HCT116 (cell line): ENCODE measurements around the gene PCNT. TPM values are rescaled to one million over a fixed set of nuclear protein-coding genes. Genes with fewer than 3 reads are reported as not detected.

ENCODE experiments used
- ATAC-seq: fragments of 200-7000 bp; cut with Tn5 transposase; 2 replicates; pipeline ENCODE4 v1.9.1; 2020; ENCODE audit warnings: mild to moderate bottlenecking, moderate library complexity
- BruUV-seq: library from RNA; stranded (reverse); fragments of 400-500 nt; replicated peaks from 2 replicates; lab custom pipeline; 2021; lab: Mats Ljungman, UMichigan
- CTCF ChIA-PET: fragments of 300-600 bp; sonication (Branson Sonifier 250); formaldehyde crosslinking; loops from one replicate; lab custom pipeline; 2021; ENCODE audit warnings: antibody characterized with exemption; lab: Charles Lee
- POLR2A ChIA-PET: fragments of 300-600, 350-600 bp; sonication (Branson Sonifier 250); formaldehyde crosslinking; loops from one replicate; lab custom pipeline; 2021; ENCODE audit warnings: antibody characterized with exemption; lab: Charles Lee
- RAD21 ChIA-PET, 2 experiments: fragments of 300-600 bp; sonication (Branson Sonifier 250); formaldehyde crosslinking; loops; one replicate each; lab custom pipeline; 2023; ENCODE audit warnings: low total read pairs in 2 of 2; ENCODE audit not compliant: uncharacterized antibody in 2 of 2, unreplicated experiment in 2 of 2, low non-redundant PET in 1 of 2; lab: Charles Lee
- DNase-seq: peaks from one replicate; pipeline ENCODE4 v3.0.0-alpha.2; 2010; ENCODE audit warnings: low read depth, low spot score
- H2AFZ ChIP-seq: fragments of 200-600 bp; shearing (Covaris generic), sonication (generic); 2 replicates; pipeline ENCODE4 v1.6.1; 2017; ENCODE audit warnings: low read depth, mixed run types, mixed read lengths, antibody characterized with exemption, low read length; ENCODE audit not compliant: poor library complexity, severe bottlenecking
- H3K27ac ChIP-seq: 2 replicates; pipeline ENCODE4 v1.5.1; 2012; ENCODE audit warnings: low read depth, low read length
- H3K27me3 ChIP-seq: fragments of 200-600 bp; sonication (generic); 2 replicates; pipeline ENCODE4 v1.6.1; 2016; ENCODE audit warnings: mixed run types, low read length, mixed read lengths; ENCODE audit not compliant: insufficient read depth
- H3K36me3 ChIP-seq, 2 experiments: fragments of 200-500 bp in 1 of 2; fragments of 200-600 bp in 1 of 2; sonication (Bioruptor generic) in 1 of 2; sonication (generic) in 1 of 2; 2 replicates each; pipeline versions ENCODE4 v1.5.1 to v1.6.1; 2014 to 2016; ENCODE audit warnings: low read length in 2 of 2, inconsistent platforms in 1 of 2, mixed read lengths in 1 of 2, mixed run types in 1 of 2; ENCODE audit not compliant: insufficient read depth in 2 of 2, control insufficient read depth in 1 of 2
- H3K4me1 ChIP-seq, 2 experiments: fragments of 200-600 bp in 1 of 2; sonication (generic) in 1 of 2; 2 replicates each; pipeline versions ENCODE4 v1.5.1 to v1.6.1; 2012 to 2017; ENCODE audit warnings: low read length in 2 of 2, inconsistent platforms in 1 of 2, mild to moderate bottlenecking in 1 of 2, mixed read lengths in 1 of 2, mixed run types in 1 of 2, moderate library complexity in 1 of 2; ENCODE audit not compliant: insufficient read depth in 2 of 2, control insufficient read depth in 1 of 2
- H3K4me2 ChIP-seq: fragments of 200-600 bp; sonication (generic); 2 replicates; pipeline ENCODE4 v1.6.1; 2017; ENCODE audit warnings: mixed run types, low read length, mixed read lengths
- H3K4me3 ChIP-seq, 2 experiments: fragments of 200-600 bp in 1 of 2; sonication (generic) in 1 of 2; replicated peaks in 1 of 2; 2 replicates each; pipeline ENCODE4 v1.5.1; 2011 to 2016; ENCODE audit warnings: low read length in 2 of 2, control low read depth in 1 of 2, low read depth in 1 of 2, mild to moderate bottlenecking in 1 of 2, mixed read lengths in 1 of 2, mixed run types in 1 of 2
- H3K79me2 ChIP-seq: fragments of 200-600 bp; sonication (generic); 2 replicates; pipeline ENCODE4 v1.6.1; 2017; ENCODE audit warnings: mild to moderate bottlenecking, mixed run types, low read length, moderate library complexity, mixed read lengths; ENCODE audit not compliant: insufficient read depth
- H3K9ac ChIP-seq: fragments of 200-600 bp; sonication (generic); 2 replicates; pipeline ENCODE4 v1.6.1; 2016; ENCODE audit warnings: low read length, mixed read lengths
- H3K9me2 ChIP-seq: fragments of 200-600 bp; sonication (generic), shearing (Covaris generic); 2 replicates; pipeline ENCODE4 v1.6.1; 2017; ENCODE audit warnings: mixed run types, mild to moderate bottlenecking, moderate library complexity; ENCODE audit not compliant: insufficient read depth
- H3K9me3 ChIP-seq, 2 experiments: fragments of 200-500 bp in 1 of 2; fragments of 200-600 bp in 1 of 2; sonication (Bioruptor generic) in 1 of 2; sonication (generic) in 1 of 2; 2 replicates each; pipeline ENCODE4 v1.6.1; 2014 to 2017; ENCODE audit warnings: low read length in 2 of 2, mixed read lengths in 2 of 2, inconsistent platforms in 1 of 2, low read depth in 1 of 2, mild to moderate bottlenecking in 1 of 2, mixed run types in 1 of 2, moderate library complexity in 1 of 2; ENCODE audit not compliant: control insufficient read depth in 1 of 2, insufficient read depth in 1 of 2
- H4K20me1 ChIP-seq: fragments of 200-600 bp; sonication (generic), shearing (Covaris generic); 2 replicates; pipeline ENCODE4 v1.6.1; 2017; ENCODE audit warnings: mixed run types, mild to moderate bottlenecking, moderate library complexity; ENCODE audit not compliant: insufficient read depth
- CEBPB ChIP-seq: IDR thresholded peaks from 2 replicates; pipeline ENCODE4 v1.6.1; 2012; ENCODE audit warnings: low read depth
- CTCF ChIP-seq, 3 experiments: fragments of 200-600 bp in 1 of 3; sonication (generic) in 1 of 3; IDR thresholded peaks in 2 of 3; conservative IDR thresholded peaks in 1 of 3; 2 replicates each; pipeline ENCODE4 v1.5.1; 2012 to 2017; ENCODE audit warnings: low read depth in 2 of 3, low read length in 2 of 3, antibody characterized with exemption in 1 of 3, borderline replicate concordance in 1 of 3, control low read depth in 1 of 3, mild to moderate bottlenecking in 1 of 3, mixed read lengths in 1 of 3, mixed run types in 1 of 3, moderate library complexity in 1 of 3; ENCODE audit not compliant: insufficient read depth in 1 of 3
- EGR1 ChIP-seq: IDR thresholded peaks from 2 replicates; pipeline ENCODE4 v1.6.1; 2012; ENCODE audit warnings: low read depth
- EZH2 ChIP-seq: fragments of 200-600 bp; sonication (generic); IDR thresholded peaks from 2 replicates; pipeline ENCODE4 v1.6.1; 2017; ENCODE audit warnings: antibody characterized with exemption, mixed run types
- EZH2phosphoT487 ChIP-seq: fragments of 200-600 bp; IDR thresholded peaks from 2 replicates; pipeline ENCODE4 v1.6.1; 2018; ENCODE audit warnings: antibody characterized with exemption, borderline replicate concordance
- JUND ChIP-seq: IDR thresholded peaks from 2 replicates; pipeline ENCODE4 v1.6.1; 2012
- MAX ChIP-seq: IDR thresholded peaks from 2 replicates; pipeline ENCODE4 v1.6.1; 2012
- POLR2A ChIP-seq: IDR thresholded peaks from 2 replicates; pipeline ENCODE4 v1.7.0; 2011; ENCODE audit warnings: borderline replicate concordance; ENCODE audit not compliant: insufficient read depth, insufficient read length; ENCODE audit errors: extremely low read depth
- SRF ChIP-seq: IDR thresholded peaks from 2 replicates; pipeline ENCODE4 v1.6.1; 2012; ENCODE audit warnings: low read depth
- TCF7L2 ChIP-seq: IDR thresholded peaks from 2 replicates; pipeline ENCODE4 v1.7.0; 2011; ENCODE audit warnings: borderline replicate concordance, inconsistent platforms; ENCODE audit not compliant: insufficient read depth, insufficient read length; ENCODE audit errors: extremely low read depth
- YY1 ChIP-seq: IDR thresholded peaks from 2 replicates; pipeline ENCODE4 v1.6.1; 2011; ENCODE audit warnings: low read length, low read depth, moderate library complexity, mild to moderate bottlenecking; ENCODE audit not compliant: insufficient replicate concordance; ENCODE audit errors: extremely low read depth
- ZBTB33 ChIP-seq: IDR thresholded peaks from 2 replicates; pipeline ENCODE4 v1.6.1; 2011; ENCODE audit warnings: mild to moderate bottlenecking, low read length, moderate library complexity; ENCODE audit not compliant: insufficient replicate concordance; ENCODE audit errors: extremely low read depth
- intact Hi-C: fragments of 100-400 bp; cut with micrococcal nuclease; formaldehyde crosslinking; loops from 2 replicates; pipeline ENCODE4 v1.10.0; 2022
- total RNA-seq: library from RNA; stranded (reverse); gene quantifications from one replicate; pipeline ENCODE4 v1.2.1, GENCODE V29; 2021; ENCODE audit not compliant: unreplicated experiment

The PCNT gene
- total RNA-seq, 1 experiment from 2014 or later, result 43.6 TPM

- Histone ChIP-seq H3K79me2 (peaks cover 20% of the 10 kb centered on the region), H3K4me1 (no peaks in the 10 kb centered on the region), H3K36me3 (no peaks in the 10 kb centered on the region), H3K4me3 (no peak overlapping the region), H3K27me3 (no peaks in the 10 kb centered on the region), H4K20me1 (no peaks in the 10 kb centered on the region), H3K9ac (no peak overlapping the region), H3K27ac (no peak overlapping the region), H3K4me2 (no peak overlapping the region), H3K9me2 (no peaks in the 10 kb centered on the region), H2AFZ (no peak overlapping the region), H3K9me3 (no peaks in the 10 kb centered on the region)
- TF ChIP-seq MAX, result no peak
- TF ChIP-seq POLR2A, result no peak
- no peak for TF ChIP-seq TCF7L2
- TF ChIP-seq CTCF (IDR thresholded peaks at IDR 0.05 in 2 of 3, conservative IDR thresholded peaks at IDR 0.05 in 1 of 3; ENCODE audit: borderline replicate concordance in 1 of 3, insufficient read depth in 1 of 3, low read depth in 2 of 3, low read length in 2 of 3), result no peak
- no peak for TF ChIP-seq EZH2
- TF ChIP-seq CEBPB, result no peak
- TF ChIP-seq EZH2phosphoT487, result no peak
- TF ChIP-seq EGR1, result no peak
- no peak for TF ChIP-seq JUND
- no peak for TF ChIP-seq ZBTB33
- no peak for TF ChIP-seq SRF
- no peak for TF ChIP-seq YY1
- intact Hi-C loops, result no loop called here
- RAD21 ChIA-PET, result no interaction called here
- POLR2A ChIA-PET, result no interaction called here
- CTCF ChIA-PET, result no interaction called here
- DNase-seq (no peak), ATAC-seq (no peak)
- no TSS peak for BruUV-seq
These were observed 155.0 kb downstream of the PCNT start for GRCh38 chr21:46478910-46479309.
